Erythroblast (primary cell): ENCODE data around the gene ZNF646.

Experiments used
- GATA1 ChIP-seq: IDR thresholded peaks from 2 replicates; pipeline ENCODE4 v1.6.1; 2011; ENCODE audit warnings: low read depth, mild to moderate bottlenecking, control low read depth, low read length, moderate library complexity
- POLR2A ChIP-seq: IDR thresholded peaks from 2 replicates; pipeline ENCODE4 v1.6.1; 2011; ENCODE audit warnings: mild to moderate bottlenecking, low read length

DNA sequence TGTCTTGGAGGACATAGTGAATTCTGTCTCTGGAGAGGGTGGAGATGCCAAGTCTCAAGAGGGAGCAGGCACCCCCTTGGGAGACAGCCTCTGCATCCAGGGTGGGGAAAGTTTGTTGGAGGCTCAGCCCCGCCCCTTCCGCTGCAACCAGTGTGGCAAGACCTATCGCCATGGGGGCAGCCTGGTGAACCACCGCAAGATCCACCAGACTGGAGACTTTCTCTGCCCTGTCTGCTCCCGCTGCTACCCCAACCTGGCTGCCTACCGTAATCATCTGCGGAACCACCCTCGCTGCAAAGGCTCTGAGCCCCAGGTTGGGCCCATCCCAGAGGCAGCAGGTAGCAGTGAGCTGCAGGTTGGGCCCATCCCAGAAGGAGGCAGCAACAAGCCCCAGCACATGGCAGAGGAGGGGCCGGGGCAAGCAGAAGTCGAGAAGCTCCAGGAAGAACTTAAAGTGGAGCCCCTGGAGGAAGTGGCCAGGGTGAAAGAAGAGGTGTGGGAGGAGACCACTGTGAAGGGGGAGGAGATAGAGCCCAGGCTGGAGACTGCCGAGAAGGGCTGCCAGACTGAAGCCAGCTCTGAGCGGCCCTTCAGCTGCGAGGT, 5.2 kb downstream of the ZNF646 start:
- no peak for TF ChIP-seq POLR2A
- TF ChIP-seq GATA1, result no peak
